Esophagus squamous epithelium (tissue), 4 donors: Measurements from ENCODE around the gene RBM5.

Experiments used
- CTCF ChIP-seq, 6 experiments: fragments of 450-650 bp in 4 of 6; fragments of 200-600 bp in 2 of 6; sonication (generic) in 2 of 6; IDR thresholded peaks; one replicate each; pipeline ENCODE4 v1.5.1; 2016 to 2019; ENCODE audit warnings: antibody characterized with exemption in 6 of 6, mild to moderate bottlenecking in 4 of 6, moderate library complexity in 4 of 6
- POLR2A ChIP-seq, 4 donors: fragments of 450-650 bp; IDR thresholded peaks; one replicate each; pipeline ENCODE4 v1.6.1; 2017; ENCODE audit warnings: antibody characterized with exemption in 4 of 4, mild to moderate bottlenecking in 4 of 4, moderate library complexity in 3 of 4

DNA sequence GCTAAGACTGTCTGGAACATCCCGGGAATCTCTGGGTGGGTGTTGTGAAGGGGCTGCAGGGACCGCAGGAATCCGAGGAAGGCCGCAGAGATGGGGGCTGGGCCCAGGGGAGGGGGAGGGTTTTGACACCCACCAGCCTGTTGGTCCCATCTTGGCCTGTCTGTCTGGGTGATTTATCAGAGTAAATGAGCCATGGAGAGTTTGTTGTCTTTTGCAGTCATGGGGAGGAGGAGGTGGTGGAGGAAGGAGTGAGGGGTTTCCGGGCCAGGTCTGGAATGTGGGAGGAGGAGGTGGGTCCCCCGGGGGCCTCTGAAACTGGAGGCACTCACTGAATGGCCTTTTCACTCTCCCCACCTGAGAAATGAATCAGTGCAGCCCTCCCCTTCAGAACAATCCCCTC, 77.9 kb downstream of the RBM5 start:
- TF ChIP-seq POLR2A (IDR thresholded peaks at IDR 0.05): no peak
- TF ChIP-seq CTCF (IDR thresholded peaks at IDR 0.05): no peak
